ENCODE data around the gene EFEMP2. TPM values are rescaled to one million over a fixed set of nuclear protein-coding genes. Genes with fewer than 3 reads are reported as not detected.

EFEMP2 gene
- polyA plus RNA-seq, 1 donor (not counting 4 experiments of a cell fraction or from before 2014, with no cell fraction given), result 4.8 TPM

- TF ChIP-seq CTCF (optimal IDR thresholded peaks at IDR 0.05 in 1 of 3, IDR thresholded peaks at IDR 0.05 in 1 of 3, conservative IDR thresholded peaks at IDR 0.05 in 1 of 3; ENCODE audit: extremely low read depth in 1 of 3, insufficient read depth in 2 of 3, low read length in 3 of 3), result no peak
- no peak for TF ChIP-seq EZH2 (IDR thresholded peaks at IDR 0.05; ENCODE audit: low read length)
- dilution Hi-C loops (cut with MboI; ENCODE audit: extremely low pct_ligation_motif_present, low sequenced_read_pairs), result no loop called here
- Histone ChIP-seq H3K36me3 (ENCODE audit: control insufficient read depth in 2 of 2, extremely low read depth in 1 of 2, insufficient read depth in 2 of 2, low read length in 2 of 2) (peaks cover 6 to 8% of the 10 kb centered on the region in 2 experiments), H3K4me3 (ENCODE audit: control insufficient read depth in 2 of 3, extremely low read depth in 1 of 3, insufficient read depth in 2 of 3, low read depth in 1 of 3, low read length in 3 of 3) (peak overlapping the region in 1 of 3 experiments; percentile 66), H3K4me2 (ENCODE audit: control insufficient read depth, extremely low read depth, insufficient read depth, low read depth, low read length) (peak overlapping the region; percentile 73), H3K9ac (ENCODE audit: control insufficient read depth, extremely low read depth, insufficient read depth, low read length) (peak overlapping the region; percentile 91), H3K27me3 (ENCODE audit: control insufficient read depth, extremely low read depth, insufficient read depth, low read length) (no peaks in the 10 kb centered on the region), H3K9me1 (ENCODE audit: control insufficient read depth, extremely low read depth, insufficient read depth, low read length) (no peaks in the 10 kb centered on the region), H4K20me1 (ENCODE audit: control insufficient read depth, extremely low read depth, insufficient read depth, low read length) (no peaks in the 10 kb centered on the region), H3K27ac (ENCODE audit: control insufficient read depth, insufficient read depth, low read length) (peak overlapping the region; percentile 95), H3K4me1 (ENCODE audit: control insufficient read depth, extremely low read depth, insufficient read depth, low read length) (peaks cover 70% of the 10 kb centered on the region), H3K79me2 (ENCODE audit: control insufficient read depth, insufficient read depth, low read length) (peaks cover 47% of the 10 kb centered on the region), H3K9me3 (ENCODE audit: control insufficient read depth, low read depth, low read length) (no peaks in the 10 kb centered on the region), H2AFZ (ENCODE audit: control insufficient read depth, low read length) (no peak overlapping the region)
- no peak for FAIRE-seq
- no peak for DNase-seq (ENCODE audit: low read depth, low spot score)
Measured at GRCh38 chr11:65917077-65917433, 44.5 kb upstream of the EFEMP2 start.

GRCh38 chr11:65916391-65916790 lies 43.8 kb upstream of the EFEMP2 start:
- Histone ChIP-seq H4K20me1 (ENCODE audit: control insufficient read depth, extremely low read depth, insufficient read depth, low read length) (no peaks in the 10 kb centered on the region), H3K4me1 (ENCODE audit: control insufficient read depth, extremely low read depth, insufficient read depth, low read length) (peaks cover 74% of the 10 kb centered on the region), H3K4me3 (ENCODE audit: control insufficient read depth in 2 of 3, extremely low read depth in 1 of 3, insufficient read depth in 2 of 3, low read depth in 1 of 3, low read length in 3 of 3) (peak overlapping the region in 2 of 3 experiments; percentile 26 to 66), H3K27me3 (ENCODE audit: control insufficient read depth, extremely low read depth, insufficient read depth, low read length) (no peaks in the 10 kb centered on the region), H2AFZ (ENCODE audit: control insufficient read depth, low read length) (no peak overlapping the region), H3K9me3 (ENCODE audit: control insufficient read depth, low read depth, low read length) (no peaks in the 10 kb centered on the region), H3K9ac (ENCODE audit: control insufficient read depth, extremely low read depth, insufficient read depth, low read length) (peak overlapping the region; percentile 91), H3K9me1 (ENCODE audit: control insufficient read depth, extremely low read depth, insufficient read depth, low read length) (no peaks in the 10 kb centered on the region), H3K4me2 (ENCODE audit: control insufficient read depth, extremely low read depth, insufficient read depth, low read depth, low read length) (peak overlapping the region; percentile 73), H3K27ac (ENCODE audit: control insufficient read depth, insufficient read depth, low read length) (peak overlapping the region; percentile 95), H3K79me2 (ENCODE audit: control insufficient read depth, insufficient read depth, low read length) (peaks cover 47% of the 10 kb centered on the region), H3K36me3 (ENCODE audit: control insufficient read depth in 2 of 2, extremely low read depth in 1 of 2, insufficient read depth in 2 of 2, low read length in 2 of 2) (peaks cover 4 to 5% of the 10 kb centered on the region in 2 experiments)
- DNase-seq (ENCODE audit: low read depth, low spot score) (no peak), FAIRE-seq (peak; percentile 46)
- dilution Hi-C loops (cut with MboI; ENCODE audit: extremely low pct_ligation_motif_present, low sequenced_read_pairs), result no loop called here
- no peak for TF ChIP-seq CTCF (optimal IDR thresholded peaks at IDR 0.05 in 1 of 3, IDR thresholded peaks at IDR 0.05 in 1 of 3, conservative IDR thresholded peaks at IDR 0.05 in 1 of 3; ENCODE audit: extremely low read depth in 1 of 3, insufficient read depth in 2 of 3, low read length in 3 of 3)
- no peak for TF ChIP-seq EZH2 (IDR thresholded peaks at IDR 0.05; ENCODE audit: low read length)

Measured in keratinocyte (primary cell).